ENCODE data around the gene HIVEP1.
A peak's percentile ranks its signal among the peaks of the same experiment; 100 is the strongest.

HIVEP1 gene

GRCh38 chr6:12090714-12091113, 78.6 kb downstream of the HIVEP1 start:
- TF ChIP-seq ZNF433 (tag by site-specific recombination; IDR thresholded peaks at IDR 0.05; ENCODE audit: low read depth) (no peak), ZBTB7A (tag by site-specific recombination; IDR thresholded peaks at IDR 0.05; ENCODE audit: low read depth) (no peak), ZNF610 (tag by site-specific recombination; IDR thresholded peaks at IDR 0.05; ENCODE audit: borderline replicate concordance) (no peak), KLF8 (tag by site-specific recombination; IDR thresholded peaks at IDR 0.05) (no peak), ZNF426 (tag by site-specific recombination; IDR thresholded peaks at IDR 0.05) (no peak), ZFP37 (tag by site-specific recombination; IDR thresholded peaks at IDR 0.05) (no peak), ZNF121 (tag by site-specific recombination; IDR thresholded peaks at IDR 0.05) (no peak), ZNF660 (tag by site-specific recombination; IDR thresholded peaks at IDR 0.05) (no peak), ZNF138 (tag by site-specific recombination; IDR thresholded peaks at IDR 0.05; ENCODE audit: borderline replicate concordance) (no peak), ZNF324 (tag by site-specific recombination; IDR thresholded peaks at IDR 0.05) (no peak), ZNF146 (tag by site-specific recombination; IDR thresholded peaks at IDR 0.05) (no peak), ZNF140 (tag by site-specific recombination; IDR thresholded peaks at IDR 0.05) (no peak), ZNF639 (tag by site-specific recombination; IDR thresholded peaks at IDR 0.05) (no peak)
- Histone ChIP-seq H3K4me3 (ENCODE audit: low read depth, low read length) (no peak overlapping the region), H3K27ac (ENCODE audit: extremely low read depth, low read depth, low read length) (no peak overlapping the region), H3K9me3 (ENCODE audit: control insufficient read depth, insufficient read depth, low read depth, low read length) (no peaks in the 10 kb centered on the region), H3K4me1 (ENCODE audit: control insufficient read depth, insufficient read depth, low read length) (no peaks in the 10 kb centered on the region), H3K36me3 (ENCODE audit: control insufficient read depth in 2 of 2, insufficient read depth in 1 of 2, low read length in 2 of 2) (no peaks in the 10 kb centered on the region)
- POLR2A ChIA-PET: interaction anchor here (0.6 kb wide), 2 partner anchors 67 to 80 kb away, joined by 4 read pairs; no protein-coding TSS in a partner anchor
- CTCF ChIA-PET: interaction anchor here (0.6 to 1.0 kb wide), 2 partner anchors 170 to 199 kb away, joined by 4 to 6 read pairs; no protein-coding TSS in a partner anchor

DNA sequence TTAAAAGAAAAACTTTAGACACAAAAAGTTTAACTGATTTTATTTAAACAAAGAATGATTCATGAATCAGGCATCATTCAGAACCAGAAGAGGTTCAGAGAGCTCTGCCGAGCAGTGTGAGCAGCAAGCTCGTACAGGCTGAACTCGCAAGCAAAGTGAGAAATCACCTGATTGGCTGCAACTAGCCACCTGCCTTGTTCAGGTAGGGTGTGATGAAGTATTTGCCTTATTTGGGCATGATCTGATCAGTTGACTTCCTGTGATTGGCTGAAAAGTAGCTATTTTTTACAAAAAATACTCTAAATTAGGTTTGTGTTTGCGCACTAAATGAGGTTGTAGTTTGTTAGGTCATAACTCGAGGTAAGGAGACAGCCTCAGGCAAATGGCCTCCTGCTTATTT, 80.7 kb downstream of the HIVEP1 start:
- Histone ChIP-seq H3K27ac (ENCODE audit: extremely low read depth, low read depth, low read length) (no peak overlapping the region), H3K4me1 (ENCODE audit: control insufficient read depth, insufficient read depth, low read length) (no peaks in the 10 kb centered on the region), H3K9me3 (ENCODE audit: control insufficient read depth, insufficient read depth, low read depth, low read length) (no peaks in the 10 kb centered on the region), H3K36me3 (ENCODE audit: control insufficient read depth in 2 of 2, insufficient read depth in 1 of 2, low read length in 2 of 2) (no peaks in the 10 kb centered on the region), H3K4me3 (ENCODE audit: low read depth, low read length) (no peak overlapping the region)
- TF ChIP-seq AEBP2 (tag by site-specific recombination; IDR thresholded peaks at IDR 0.05; ENCODE audit: borderline replicate concordance): no peak
- TF ChIP-seq PRDM1 (tag by site-specific recombination; IDR thresholded peaks at IDR 0.05): no peak
- TF ChIP-seq ZNF549 (tag by site-specific recombination; IDR thresholded peaks at IDR 0.05): 0 out of 2 replicates have a peak, but pooled peaks have one; percentile 46
- TF ChIP-seq ZNF2 (tag by site-specific recombination; IDR thresholded peaks at IDR 0.05): no peak
- POLR2A ChIA-PET: no interaction called here
- CTCF ChIA-PET: interaction anchor here (1.6 kb wide), 1 partner anchor 10 kb away, joined by 4 read pairs; no protein-coding TSS in a partner anchor

DNA sequence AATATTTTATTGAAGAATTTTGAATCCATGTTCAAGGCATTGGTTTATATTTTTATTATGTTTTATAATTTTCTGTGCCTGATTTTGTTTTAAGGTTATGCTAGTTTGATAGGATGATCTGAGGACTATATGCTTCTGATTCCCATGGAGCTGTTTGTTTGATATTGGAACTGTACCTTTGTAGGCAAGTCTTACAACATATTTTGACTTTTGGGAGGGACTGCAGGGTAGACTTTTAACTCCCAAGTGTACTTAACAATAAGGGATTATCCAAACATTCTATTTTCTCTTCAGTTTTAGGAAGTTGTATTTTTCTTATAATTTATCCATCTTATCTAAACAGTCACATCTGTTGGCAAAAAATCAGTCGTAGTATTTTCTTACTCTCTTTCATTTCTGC, 82.6 kb downstream of the HIVEP1 start:
- POLR2A ChIA-PET: no interaction called here
- no peak overlapping the region for H3K27ac ChIP-seq (ENCODE audit: extremely low read depth, low read depth, low read length)
- no peaks in the 10 kb centered on the region for H3K4me1 ChIP-seq (ENCODE audit: control insufficient read depth, insufficient read depth, low read length)
- no peak overlapping the region for H3K4me3 ChIP-seq (ENCODE audit: low read depth, low read length)
- CTCF ChIA-PET: interaction anchor here (0.7 kb wide), 1 partner anchor 1057 kb away, joined by 4 read pairs; no protein-coding TSS in a partner anchor
- H3K9me3 ChIP-seq (ENCODE audit: control insufficient read depth, insufficient read depth, low read depth, low read length): no peaks in the 10 kb centered on the region
- TF ChIP-seq ZNF2 (tag by site-specific recombination; IDR thresholded peaks at IDR 0.05): no peak
- no peaks in the 10 kb centered on the region for H3K36me3 ChIP-seq (ENCODE audit: control insufficient read depth in 2 of 2, insufficient read depth in 1 of 2, low read length in 2 of 2)

All from HEK293 (cell line).